GM18505 (cell line): ENCODE data around the gene OAF.

Source experiments
- ATAC-seq: cut with Tn5 transposase; IDR thresholded peaks from one replicate; pipeline ENCODE4 v1.9.1; 2021; ENCODE audit not compliant: unreplicated experiment
- POLR2A ChIP-seq: IDR thresholded peaks from 4 replicates; pipeline ENCODE4 v1.6.1; 2011; ENCODE audit warnings: borderline replicate concordance; ENCODE audit not compliant: insufficient read depth, insufficient read length; ENCODE audit errors: extremely low read depth

OAF gene

GRCh38 chr11:120226714-120227113, 15.9 kb downstream of the OAF start:
- TF ChIP-seq POLR2A: no peak
- no peak for ATAC-seq

GRCh38 chr11:120227228-120227852, 16.5 kb downstream of the OAF start:
- no peak for TF ChIP-seq POLR2A
- no peak for ATAC-seq

- ATAC-seq: no peak
- no peak for TF ChIP-seq POLR2A
Measured at GRCh38 chr11:120228794-120229384, 18.1 kb downstream of the OAF start.

GRCh38 chr11:120229451-120230424, 18.9 kb downstream of the OAF start:
- ATAC-seq: no peak
- no peak for TF ChIP-seq POLR2A

- no peak for TF ChIP-seq POLR2A
- no peak for ATAC-seq
Measured at GRCh38 chr11:120230433-120231071, 19.7 kb downstream of the OAF start.

GRCh38 chr11:120231963-120232362, 21.1 kb downstream of the OAF start:
- TF ChIP-seq POLR2A: no peak
- ATAC-seq: no peak

- ATAC-seq: no peak
Measured at GRCh38 chr11:120233207-120233803, 22.5 kb downstream of the OAF start.

GRCh38 chr11:120235024-120235628, 24.3 kb downstream of the OAF start:
- TF ChIP-seq POLR2A: no peak
- no peak for ATAC-seq

More at GRCh38 chr11:120233207-120233803, 22.5 kb downstream of the OAF start:
- no peak for TF ChIP-seq POLR2A

GRCh38 chr11:120236169-120237107, 25.6 kb downstream of the OAF start:
- TF ChIP-seq POLR2A: no peak
- ATAC-seq: no peak

- TF ChIP-seq POLR2A: no peak
- ATAC-seq: no peak
Measured at GRCh38 chr11:120238968-120239620, 28.3 kb downstream of the OAF start.
